HG02759 (cell line): ENCODE measurements around the gene ABCA10.
"Not testable (repeated sequence)": the region's sequence is repeated elsewhere in the genome, so short reads cannot be mapped to it uniquely, and the experiment has no call there.

Experiments used
- ATAC-seq: cut with Tn5 transposase; IDR thresholded peaks from one replicate; pipeline ENCODE4 v1.9.1; 2021; ENCODE audit warnings: mild to moderate bottlenecking, moderate library complexity; ENCODE audit not compliant: unreplicated experiment

Gene ABCA10

DNA sequence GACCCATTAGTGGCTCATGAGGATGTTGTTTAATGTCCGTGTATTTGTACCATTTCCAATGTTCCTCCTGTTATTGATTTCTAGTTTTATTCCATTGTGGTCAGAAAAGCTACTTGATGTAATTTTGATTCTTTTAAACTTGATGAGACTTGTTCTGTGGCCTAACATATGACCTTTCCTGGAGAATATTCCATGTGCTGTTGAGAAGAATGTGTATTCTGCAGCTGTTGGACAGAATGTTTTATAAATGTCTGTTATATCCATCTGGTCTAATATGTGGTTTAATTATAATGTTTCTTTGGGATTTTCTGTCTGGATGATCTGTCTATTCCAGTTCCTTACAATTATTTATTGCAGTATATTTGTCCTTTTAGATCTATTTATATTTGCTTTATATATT is 2.9 kb upstream of the ABCA10 start:
- no peak for ATAC-seq

DNA sequence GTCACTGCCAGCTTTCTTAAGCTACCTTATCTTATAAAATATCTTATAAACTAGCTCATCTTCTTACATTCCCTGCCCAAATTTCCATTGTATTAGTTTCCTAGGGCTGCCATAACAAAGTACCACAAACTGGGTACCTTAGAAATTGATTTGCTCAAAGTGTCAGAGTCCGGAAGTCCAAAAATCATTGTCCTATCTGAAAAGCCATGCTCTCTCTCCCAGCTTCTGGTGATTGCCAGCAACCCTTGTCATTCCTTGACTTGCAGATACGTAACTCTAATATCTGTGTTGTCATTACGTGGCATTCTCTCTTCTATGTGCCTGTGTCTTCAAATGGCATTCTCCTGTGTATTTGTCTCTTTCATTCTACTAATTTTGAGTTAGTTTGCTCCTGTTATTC is 2.3 kb upstream of the ABCA10 start:
- ATAC-seq = no peak

DNA sequence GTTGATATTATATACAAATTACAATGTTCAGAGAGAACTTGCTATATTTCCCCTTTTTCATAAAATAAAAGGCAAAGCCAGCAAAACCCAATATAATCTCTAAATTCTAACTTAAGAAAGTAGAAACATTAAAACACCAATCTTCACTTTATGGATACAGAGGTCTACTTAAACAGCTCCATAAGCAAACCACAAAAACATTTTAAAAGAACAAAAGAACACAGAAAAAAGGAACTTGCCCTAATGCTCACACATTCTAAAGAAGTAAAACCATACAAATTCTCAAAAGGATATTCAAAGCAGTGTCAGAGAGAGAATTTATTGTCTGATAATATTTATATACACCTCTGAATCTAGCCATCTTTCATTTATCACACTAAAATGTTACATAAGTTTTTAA is 606 bp downstream of the ABCA10 start:
- ATAC-seq = no peak

DNA sequence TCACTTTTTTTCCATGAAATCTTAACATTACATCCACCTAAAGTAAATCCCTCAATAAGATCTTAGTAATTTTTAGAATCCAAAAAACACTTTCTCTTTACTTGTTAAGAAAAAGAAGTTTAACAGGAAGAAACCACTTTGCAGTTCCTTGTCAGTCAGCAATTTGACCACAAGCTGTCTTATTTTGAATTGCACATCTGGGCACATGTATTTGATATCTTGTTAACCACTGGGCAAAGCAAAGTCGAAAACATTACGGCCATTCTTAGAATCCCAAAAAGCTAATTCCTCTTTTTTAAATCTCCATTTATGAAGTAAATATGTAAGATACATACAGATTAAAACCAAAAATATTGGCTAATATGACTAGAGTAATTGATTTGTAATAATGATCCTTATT is 1.1 kb downstream of the ABCA10 start:
- no peak for ATAC-seq

DNA sequence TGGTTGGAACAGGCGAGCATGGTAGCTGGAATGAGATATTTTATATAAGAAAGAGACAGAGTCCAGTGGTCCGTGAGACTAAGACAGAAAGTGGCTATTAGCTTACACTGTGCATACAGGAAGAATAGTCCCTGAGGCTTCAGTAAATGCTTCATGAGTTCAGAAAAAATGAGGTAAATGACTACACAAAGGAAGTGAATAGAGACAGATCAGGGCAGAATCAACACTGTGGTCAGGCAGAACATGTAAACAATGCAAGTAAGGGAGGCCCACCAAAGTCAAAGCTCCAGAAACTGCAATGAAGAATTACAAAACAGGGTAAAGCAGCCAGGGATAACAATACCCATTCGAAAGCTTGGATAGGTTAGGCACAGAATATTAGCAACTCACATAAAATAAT is 4.8 kb downstream of the ABCA10 start:
- peak; percentile 93 for ATAC-seq

DNA sequence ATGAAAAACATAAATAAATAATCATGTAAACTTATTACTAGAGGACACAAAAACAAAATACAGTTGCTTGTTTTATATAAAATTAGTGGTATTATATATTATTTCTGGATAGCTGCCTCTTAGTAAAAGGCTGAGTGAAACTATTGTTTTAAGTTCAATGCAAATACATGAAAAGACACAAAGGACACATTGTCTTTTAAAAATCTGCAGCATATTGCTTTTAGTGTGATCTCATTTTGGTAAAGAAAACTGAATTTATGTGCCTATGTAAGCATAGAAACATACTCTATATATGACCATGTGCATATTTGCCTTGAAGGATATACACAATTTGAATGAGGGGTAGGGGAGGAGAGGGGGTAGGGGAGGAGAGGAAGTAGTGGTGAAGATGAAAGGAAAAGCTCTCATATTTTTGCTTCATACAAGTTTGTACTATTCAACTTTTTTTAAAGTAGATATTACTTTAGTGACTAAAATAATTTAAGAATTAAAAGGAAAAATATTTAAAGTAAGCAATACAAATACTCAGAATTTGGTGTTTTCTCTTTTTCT is 5.8 kb downstream of the ABCA10 start:
- no peak for ATAC-seq

DNA sequence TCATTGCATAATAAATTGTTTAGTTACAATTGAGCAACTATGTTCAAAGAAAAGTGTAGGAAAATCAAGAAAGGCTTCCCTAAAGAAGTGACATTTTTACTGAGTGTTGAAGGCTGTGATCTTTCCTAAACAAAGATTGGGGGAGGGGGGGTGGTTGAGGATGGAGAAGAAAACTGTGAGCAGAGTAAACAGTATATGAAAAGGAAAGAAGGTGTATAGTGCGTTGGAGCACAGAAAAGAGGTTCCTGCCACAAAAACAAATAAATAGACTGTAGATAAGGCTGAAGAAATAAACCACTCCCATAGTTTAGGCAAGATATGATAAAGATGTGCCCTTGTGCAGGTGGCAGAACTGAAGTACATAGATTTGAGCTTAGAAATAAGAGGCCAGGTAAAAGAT is 8.5 kb downstream of the ABCA10 start:
- no peak for ATAC-seq

DNA sequence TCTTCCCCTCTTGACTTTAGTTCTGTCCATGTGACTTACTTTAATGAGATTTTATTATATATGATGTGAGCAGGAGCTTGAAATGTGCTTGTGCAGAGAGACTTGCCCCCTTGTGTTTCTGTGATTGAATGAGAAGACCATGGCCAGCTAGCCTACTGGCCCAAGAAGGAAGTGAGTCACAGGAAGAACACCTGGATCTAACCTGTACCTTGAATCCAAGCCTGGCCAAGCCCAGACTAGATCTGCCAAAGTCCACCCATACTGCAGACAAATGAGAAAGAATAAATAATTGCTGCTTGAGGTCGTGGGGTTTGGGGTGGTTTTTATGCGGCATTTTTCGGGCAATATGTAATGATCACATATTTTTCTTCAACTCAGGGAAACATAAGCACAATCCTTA is 9.6 kb downstream of the ABCA10 start:
- no peak for ATAC-seq

DNA sequence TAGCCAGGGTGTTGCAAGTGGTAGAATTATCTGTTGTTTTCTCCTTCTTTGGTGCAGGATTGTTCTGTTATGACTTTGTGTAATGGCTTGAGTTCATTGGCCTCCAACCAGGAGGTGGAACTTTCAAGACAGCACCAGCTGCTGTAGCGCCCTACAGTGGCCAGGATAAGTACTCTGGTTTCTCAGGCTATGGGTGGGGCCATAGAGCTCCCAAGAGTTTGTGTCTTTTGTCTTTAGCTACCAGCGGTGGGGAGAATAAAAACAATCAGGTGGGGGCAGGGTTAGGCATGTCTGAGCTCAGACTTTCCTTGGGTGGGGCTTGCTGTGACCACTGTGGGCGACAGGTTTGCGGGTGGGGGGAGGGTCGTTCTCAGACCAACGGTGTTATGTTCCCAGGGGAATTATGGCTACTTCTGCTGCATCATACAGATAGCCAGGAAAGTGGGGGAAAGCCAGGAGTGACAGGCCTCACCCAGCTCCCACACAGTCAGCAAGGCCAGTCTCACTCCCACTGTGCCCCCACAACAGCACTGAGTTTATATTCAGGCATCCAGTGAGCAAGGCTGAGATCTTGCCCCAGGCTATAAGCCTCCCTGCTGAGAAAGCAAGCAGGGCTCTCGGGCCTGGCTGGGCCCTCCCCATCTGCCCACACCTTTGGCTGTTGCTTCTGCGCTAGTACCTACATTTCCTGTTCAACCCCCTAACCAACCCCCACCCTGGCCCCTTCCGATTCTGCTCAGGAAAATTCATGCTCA is 15.4 kb downstream of the ABCA10 start:
- ATAC-seq = no peak

DNA sequence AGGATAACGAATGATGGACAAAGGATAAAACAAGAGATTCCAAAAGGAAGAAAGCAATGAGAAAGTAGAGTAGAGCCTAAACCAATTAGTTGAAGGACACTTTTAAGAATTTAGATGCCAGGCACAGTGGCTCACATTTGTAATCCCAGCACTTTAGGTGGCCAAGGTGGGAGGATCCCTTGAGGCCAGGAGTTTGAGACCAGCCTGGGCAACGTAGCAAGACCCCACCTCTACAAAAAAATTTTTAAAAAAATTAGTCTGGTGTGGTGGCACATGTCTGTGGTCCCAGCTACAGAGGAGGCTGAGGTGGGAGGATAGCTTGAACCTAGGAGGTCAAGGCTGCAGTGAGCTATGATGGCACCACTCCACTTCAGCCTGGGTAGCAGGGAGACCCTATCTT is 20.0 kb downstream of the ABCA10 start:
- ATAC-seq = no peak

DNA sequence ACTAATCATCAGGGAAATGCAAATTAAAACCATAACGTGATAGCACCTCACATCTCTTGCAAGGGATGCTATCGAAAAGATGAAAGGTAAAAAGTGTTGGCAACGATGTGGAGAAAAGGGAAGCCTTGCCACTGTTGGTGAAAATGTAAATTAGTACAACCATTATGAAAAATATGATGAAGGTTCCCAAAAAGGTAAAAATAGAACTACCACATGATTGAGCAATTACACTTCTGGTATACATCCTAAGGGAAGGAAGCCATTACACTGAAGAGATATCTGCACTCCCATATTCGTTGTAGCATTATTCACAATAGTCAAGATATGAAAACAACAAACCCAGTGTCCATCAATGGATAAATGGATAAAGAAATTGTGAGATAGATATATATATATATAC is 21.5 kb downstream of the ABCA10 start:
- ATAC-seq = no peak

DNA sequence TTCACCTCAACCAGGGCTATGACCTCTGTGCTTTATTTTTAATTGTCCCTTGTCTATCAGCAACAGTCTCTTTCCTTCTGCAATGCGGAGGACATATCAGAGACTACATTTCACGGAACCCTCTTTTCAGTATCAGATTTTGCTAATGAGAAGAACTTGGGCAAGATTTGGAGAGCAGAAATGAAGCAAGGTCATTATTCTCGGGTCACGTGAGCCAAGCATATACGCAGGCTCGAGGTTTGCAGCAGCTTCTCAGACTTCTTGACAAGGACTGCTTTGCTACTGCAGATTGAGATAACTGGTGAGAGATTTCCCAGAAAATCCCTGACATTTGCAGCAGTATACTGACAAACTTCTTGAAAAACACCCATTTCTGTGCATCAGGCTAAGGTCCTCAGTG is 30.4 kb downstream of the ABCA10 start:
- ATAC-seq = no peak

DNA sequence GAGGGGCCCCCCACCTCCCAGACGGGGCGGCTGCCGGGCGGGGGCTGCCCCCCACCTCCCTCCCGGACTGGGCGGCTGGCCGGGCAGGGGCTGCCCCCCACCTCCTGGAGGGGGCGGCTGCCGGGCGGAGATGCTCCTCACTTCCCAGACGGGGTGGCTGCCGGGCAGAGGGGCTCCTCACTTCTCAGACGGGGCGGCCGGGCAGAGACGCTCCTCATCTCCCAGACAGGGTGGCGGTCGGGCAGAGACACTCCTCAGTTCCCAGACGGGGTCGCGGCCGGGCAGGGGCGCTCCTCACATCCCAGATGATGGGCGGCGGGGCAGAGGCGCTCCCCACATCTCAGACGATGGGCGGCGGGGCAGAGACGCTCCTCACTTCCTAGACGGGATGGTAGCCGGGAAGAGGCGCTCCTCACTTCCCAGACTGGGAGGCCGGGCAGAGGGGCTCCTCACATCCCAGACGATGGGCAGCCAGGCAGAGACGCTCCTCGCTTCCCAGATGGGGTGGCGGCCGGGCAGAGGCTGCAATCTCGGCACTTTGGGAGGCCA is 32.4 kb downstream of the ABCA10 start:
- not testable (repeated sequence) for ATAC-seq

DNA sequence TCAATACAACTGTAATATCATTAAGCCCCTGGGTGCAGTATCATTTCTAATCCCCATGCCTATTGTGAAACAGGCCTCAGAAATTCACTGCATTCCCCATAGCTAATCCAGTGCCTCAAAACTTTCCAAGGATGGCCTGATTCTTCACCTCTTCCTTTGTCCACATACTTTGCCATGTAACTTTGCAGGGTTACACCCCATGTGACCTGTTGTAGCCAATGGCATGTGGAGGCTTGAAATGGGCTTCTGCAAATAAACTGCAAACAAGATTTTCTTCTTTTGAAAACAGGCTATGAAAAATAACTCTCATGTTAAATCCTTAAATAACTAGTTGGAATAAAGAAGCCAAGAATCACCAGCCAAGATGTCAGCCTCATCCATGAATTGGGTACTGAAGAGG is 35.9 kb downstream of the ABCA10 start:
- ATAC-seq = no peak

DNA sequence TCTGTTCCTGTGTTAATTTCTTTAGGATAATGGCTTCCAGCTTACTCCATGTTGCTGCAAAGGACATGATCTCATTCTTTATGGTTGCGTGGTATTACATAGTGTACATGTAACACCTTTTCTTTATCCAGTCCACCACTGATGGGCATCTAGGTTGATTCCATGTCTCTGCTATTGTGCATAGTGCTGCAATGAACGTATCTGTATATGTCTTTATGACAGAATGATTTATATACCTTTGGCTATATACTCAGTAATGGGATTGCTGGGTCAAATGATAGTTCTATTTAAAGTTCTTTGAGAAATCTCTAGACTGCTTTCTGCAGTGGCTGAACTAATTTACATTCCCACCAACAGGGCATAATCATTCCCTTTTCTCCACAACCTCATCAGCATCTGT is 39.8 kb downstream of the ABCA10 start:
- no peak for ATAC-seq

DNA sequence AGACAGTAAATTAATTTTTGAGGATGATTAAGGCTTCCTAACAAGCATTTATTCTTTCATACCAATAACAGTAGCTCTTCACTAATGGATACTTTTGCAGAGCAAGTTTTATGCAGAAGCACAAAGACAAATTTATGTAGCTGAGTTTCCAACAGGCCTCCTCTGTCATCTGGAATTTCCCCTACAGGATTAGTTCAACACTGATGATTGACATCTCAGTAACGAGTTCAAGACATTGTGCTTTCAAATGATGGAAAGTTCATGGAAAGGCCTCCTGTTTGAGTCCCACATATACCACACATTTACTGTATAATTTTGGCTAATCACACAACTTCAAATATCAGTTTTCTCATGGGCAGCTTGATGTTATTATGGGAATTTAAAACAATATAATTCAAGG is 40.6 kb downstream of the ABCA10 start:
- ATAC-seq = no peak

DNA sequence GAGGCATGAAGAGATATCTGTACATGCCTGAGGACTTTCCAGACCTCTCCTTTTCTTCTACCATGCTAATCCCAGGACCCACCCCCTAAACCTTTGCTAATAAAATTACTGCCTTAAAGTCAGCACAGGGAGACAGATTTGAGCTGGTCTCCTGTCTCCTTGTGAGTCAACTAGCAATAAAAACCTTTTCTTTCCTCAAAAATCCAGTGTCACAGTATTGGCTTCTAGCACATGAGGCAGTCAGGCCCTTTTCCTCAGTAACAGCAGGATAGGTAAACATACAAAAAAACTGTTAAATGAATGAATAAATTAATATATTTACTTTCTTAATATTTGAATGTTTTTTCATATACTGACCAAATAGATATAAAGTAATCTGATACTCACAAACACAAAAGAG is 41.3 kb downstream of the ABCA10 start:
- ATAC-seq = no peak

DNA sequence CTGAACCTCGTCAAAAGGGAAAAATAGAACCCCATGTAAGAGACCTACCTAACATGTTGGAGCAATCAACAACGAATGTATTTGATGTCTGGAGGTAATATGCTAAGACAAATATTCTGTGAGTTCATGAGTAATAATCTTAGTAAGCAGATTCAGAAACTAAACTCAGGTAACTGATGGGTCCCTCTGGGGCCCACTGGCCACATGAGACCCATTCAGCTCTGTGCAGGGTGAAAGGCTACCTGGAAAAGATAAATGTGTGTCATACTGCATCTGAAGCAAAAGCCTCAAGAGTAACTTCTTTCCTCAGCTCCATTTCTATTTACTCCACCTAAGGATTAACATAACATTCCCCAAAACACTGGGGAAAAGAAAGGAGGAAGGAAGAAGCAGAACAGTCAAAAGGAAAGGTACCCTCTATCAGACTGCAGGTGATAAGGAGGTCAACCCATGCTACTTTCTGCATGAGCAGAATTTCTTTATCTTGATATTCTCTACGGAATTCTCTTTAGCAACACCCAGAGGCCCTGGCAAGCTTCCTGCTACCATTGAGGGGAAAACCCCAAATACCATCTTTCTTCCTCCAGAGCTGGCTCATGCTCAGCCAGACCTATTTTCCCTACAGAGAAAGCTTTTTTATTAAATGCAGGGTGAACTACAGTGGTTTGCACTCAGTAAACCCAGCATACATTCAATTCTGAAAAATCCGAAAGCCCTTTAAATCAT is 49.2 kb downstream of the ABCA10 start:
- peak; percentile 46 for ATAC-seq

DNA sequence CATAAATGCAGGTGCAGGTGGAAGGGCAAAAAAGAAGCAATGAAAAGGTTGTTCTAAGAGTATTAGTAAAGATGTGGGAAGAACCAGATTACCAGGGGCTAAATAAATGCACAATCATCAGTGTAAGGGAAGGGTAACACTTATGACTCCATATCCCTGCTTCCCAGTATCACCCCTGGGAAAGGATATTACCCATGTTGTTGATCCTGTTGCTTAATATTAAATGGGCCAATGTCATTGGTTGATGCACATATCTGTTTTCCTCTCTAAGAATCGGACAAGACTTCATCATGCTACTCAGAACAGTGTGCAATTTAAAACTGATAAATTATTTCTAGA is 52.2 kb downstream of the ABCA10 start:
- no peak for ATAC-seq

DNA sequence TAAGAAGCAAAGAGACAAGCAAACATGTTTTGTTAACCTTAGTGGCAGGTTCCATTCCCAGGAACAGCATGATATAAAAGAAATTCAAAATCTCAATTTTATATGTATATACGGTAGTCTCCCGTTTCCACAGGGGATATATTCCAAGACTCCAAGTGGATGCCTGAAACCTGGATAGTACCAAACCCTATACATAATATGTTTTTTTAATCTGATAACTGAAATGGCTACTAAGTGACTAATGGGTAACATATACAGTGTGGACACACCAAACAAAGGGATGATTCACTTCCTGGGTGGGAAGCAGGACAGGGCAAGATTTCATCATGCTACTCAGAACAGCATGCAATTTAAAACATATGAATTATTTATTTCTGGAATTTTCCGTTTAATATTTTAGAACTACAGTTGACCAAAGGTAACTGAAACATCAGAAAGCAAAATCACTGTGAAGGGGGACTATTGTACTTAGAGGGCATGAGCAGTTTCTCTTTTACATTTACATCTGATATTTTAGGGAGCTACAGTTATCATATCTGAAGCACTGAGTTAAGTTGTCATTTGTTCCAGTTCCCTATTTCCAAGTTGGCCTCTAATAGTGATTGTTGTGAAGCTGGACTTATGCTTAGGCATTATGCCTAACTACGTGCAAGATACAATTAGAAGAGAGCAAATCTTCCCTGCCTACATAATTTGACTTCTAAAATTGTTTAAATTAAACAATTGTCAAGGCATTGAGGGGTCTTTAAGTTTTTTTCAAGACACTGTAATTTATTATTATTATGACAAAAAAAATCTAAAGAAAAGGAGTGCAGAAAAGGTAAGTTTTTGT is 52.8 kb downstream of the ABCA10 start:
- no peak for ATAC-seq

DNA sequence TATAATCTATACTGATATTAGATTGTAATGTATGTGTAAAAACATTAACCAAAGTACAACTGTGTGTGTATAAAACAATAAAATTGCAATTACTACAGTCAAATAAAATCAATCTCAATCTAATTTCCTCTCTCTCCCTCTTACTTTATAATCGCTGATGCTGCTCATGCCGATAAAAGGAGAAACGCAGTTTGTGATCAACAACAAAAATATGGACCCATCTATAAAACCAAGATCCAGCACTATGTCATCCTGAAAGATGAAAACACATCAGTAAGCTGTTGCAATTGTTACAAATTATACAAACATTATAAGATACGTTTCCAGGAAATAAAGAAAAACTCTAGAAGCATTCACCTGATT is 53.4 kb downstream of the ABCA10 start:
- no peak for ATAC-seq
